ENCODE results near the gene PYGB. TPM values are rescaled to one million over a fixed set of nuclear protein-coding genes. Genes with fewer than 3 reads are reported as not detected.
A peak's percentile ranks its signal among the peaks of the same experiment; 100 is the strongest.

Gene PYGB
- polyA plus RNA-seq, 4 donors = 25.7 to 38.4 (median 32.7) TPM

DNA sequence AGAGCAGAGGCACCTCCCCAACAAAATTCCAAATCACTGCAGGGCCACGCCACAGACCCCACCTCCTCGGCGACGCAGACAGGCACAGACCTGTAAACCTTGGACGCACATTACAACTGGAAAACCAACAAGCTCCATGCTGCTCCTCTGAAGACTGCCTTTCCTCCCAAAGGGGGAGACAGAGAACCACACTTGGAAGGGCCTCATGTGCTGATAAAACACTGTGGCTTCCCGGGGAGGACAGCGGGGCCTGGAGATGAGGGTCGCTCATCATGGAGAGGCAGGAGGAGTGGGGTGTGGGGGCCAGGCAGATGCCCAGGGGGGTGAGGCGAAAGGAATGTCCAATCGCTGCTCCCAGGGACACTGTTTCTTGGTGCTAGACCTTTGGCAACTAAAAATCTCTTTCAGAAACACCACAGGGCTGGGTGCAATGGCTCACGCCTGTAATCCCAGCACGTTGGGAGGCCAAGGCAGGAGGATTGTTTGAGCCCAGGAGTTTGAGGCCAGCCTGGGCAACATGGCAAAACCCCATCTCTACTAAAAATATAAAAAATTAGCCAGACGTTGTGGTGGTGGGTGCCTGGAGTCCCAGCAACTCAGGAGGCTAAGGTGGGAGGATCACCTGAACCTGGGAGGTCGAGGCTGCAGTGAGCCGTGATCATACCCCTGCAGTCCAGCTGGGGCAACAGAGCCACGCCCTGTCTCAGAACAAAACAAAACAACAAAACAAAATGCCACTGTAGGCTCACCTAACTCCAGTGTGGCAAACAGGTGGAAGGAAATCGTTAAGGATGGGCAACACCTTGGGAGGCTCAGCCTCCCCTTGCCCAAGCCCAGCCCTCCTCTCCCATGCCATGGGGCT is 88.9 kb downstream of the PYGB start:
- Histone ChIP-seq H3K9me3 (ENCODE audit: control insufficient read depth in 2 of 2, insufficient read depth in 1 of 2, low read depth in 1 of 2, low read length in 1 of 2) (no peaks in the 10 kb centered on the region), H3K4me3 (ENCODE audit: low read depth in 1 of 3, low read length in 3 of 3) (no peak overlapping the region), H3K27me3 (ENCODE audit: control insufficient read depth in 3 of 3, insufficient read depth in 3 of 3, low read length in 3 of 3) (no peaks in the 10 kb centered on the region), H3K36me3 (ENCODE audit: control insufficient read depth in 3 of 3, insufficient read depth in 2 of 3, low read depth in 1 of 3, low read length in 3 of 3) (peaks cover 0 to 8% (median 0%) of the 10 kb centered on the region in 3 donors), H3K27ac (ENCODE audit: low read depth in 1 of 3, low read length in 2 of 3) (no peak overlapping the region), H3K4me1 (ENCODE audit: control insufficient read depth in 3 of 3, insufficient read depth in 2 of 3, low read depth in 1 of 3, low read length in 2 of 3) (peaks cover 0 to 25% (median 10%) of the 10 kb centered on the region in 3 donors)
- no peak for FAIRE-seq
- peak in 1 of 2 donors; percentile 64 for DNase-seq
- 84 to 89% (median 87%) methylated on average over 17 of the region's 17 CpGs for WGBS, 3 donors

DNA sequence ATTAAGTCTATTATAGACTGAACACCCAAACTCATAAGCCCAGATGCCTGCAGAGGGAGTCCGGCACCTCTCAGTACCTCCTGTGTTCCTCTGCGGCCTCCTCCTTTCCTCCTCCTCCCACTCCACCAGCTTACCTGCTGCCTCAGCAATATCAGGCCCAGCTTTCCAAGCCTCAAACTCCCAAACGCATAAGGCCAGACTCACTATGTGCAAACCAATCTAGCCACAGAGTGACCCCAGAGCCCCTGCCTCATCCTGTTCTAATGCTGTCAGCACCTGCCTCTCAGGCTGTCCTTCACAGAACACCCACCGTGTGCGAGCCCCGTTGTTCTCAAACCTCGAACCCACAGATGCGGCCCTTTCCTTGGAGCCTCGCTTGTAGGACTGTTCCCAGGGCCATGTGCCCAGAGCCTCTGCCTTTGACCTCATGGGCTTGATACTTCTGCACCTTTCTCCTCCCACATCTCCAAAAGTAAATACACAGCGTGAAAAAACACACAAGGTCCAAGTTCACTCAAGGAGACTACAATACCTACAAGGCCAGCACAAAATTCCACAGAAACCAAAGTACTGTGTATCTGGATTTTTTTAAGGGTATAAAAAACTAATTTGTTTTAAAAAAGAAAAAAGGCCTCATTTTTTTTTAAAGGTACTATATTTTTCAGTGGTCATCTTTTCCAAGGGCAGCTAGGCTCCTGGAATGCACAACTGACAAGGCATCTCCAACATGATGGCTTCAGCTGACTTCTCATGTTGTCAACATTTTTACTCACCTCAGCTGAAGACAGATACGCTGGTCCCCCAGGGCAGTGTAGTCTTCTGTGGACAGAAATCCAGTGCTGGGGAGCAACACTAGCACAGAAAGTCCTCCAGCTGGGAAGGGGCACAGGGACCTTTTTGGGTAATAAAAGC is 90.5 kb downstream of the PYGB start:
- Histone ChIP-seq H3K27ac (ENCODE audit: low read depth in 1 of 3, low read length in 2 of 3) (peak overlapping the region in 1 of 3 donors; percentile 43), H3K36me3 (ENCODE audit: control insufficient read depth in 3 of 3, insufficient read depth in 2 of 3, low read depth in 1 of 3, low read length in 3 of 3) (peaks cover 0 to 8% (median 0%) of the 10 kb centered on the region in 3 donors), H3K4me1 (ENCODE audit: control insufficient read depth in 3 of 3, insufficient read depth in 2 of 3, low read depth in 1 of 3, low read length in 2 of 3) (peaks cover 0 to 27% (median 12%) of the 10 kb centered on the region in 3 donors), H3K9me3 (ENCODE audit: control insufficient read depth in 2 of 2, insufficient read depth in 1 of 2, low read depth in 1 of 2, low read length in 1 of 2) (no peaks in the 10 kb centered on the region), H3K27me3 (ENCODE audit: control insufficient read depth in 3 of 3, insufficient read depth in 3 of 3, low read length in 3 of 3) (no peaks in the 10 kb centered on the region), H3K4me3 (ENCODE audit: low read depth in 1 of 3, low read length in 3 of 3) (no peak overlapping the region)
- FAIRE-seq (no peak), DNase-seq (peak in 1 of 2 donors; percentile 44)
- 85 to 86% (median 86%) methylated on average over 11 of the region's 11 CpGs for WGBS, 3 donors

DNA sequence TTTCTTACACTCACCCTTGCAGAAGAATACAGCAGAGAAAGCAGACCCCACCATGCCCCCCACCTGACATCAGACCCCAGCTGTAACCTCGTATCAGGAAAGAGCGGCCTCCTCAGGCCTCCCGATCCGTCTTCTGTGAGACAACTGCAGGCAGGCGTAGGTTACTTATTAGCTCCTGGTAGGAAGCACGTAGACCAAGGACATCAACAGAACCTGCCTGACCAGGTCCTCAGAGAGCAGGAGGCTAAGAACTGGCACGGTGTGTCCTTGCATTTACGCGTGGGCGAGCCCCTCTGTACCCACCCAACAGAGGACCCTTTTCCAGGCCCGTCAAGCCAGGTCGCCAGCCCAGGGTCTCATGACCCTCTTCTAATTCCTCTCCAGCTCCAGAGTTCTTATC is 91.7 kb downstream of the PYGB start:
- DNase-seq = peak; percentile 73 to 80
- Histone ChIP-seq H3K36me3 (ENCODE audit: control insufficient read depth in 3 of 3, insufficient read depth in 2 of 3, low read depth in 1 of 3, low read length in 3 of 3) (peaks cover 0 to 8% (median 0%) of the 10 kb centered on the region in 3 donors), H3K9me3 (ENCODE audit: control insufficient read depth in 2 of 2, insufficient read depth in 1 of 2, low read depth in 1 of 2, low read length in 1 of 2) (no peaks in the 10 kb centered on the region), H3K4me1 (ENCODE audit: control insufficient read depth in 3 of 3, insufficient read depth in 2 of 3, low read depth in 1 of 3, low read length in 2 of 3) (peaks cover 0 to 27% (median 12%) of the 10 kb centered on the region in 3 donors), H3K4me3 (ENCODE audit: low read depth in 1 of 3, low read length in 3 of 3) (no peak overlapping the region), H3K27ac (ENCODE audit: low read depth in 1 of 3, low read length in 2 of 3) (peak overlapping the region in 1 of 3 donors; percentile 49), H3K27me3 (ENCODE audit: control insufficient read depth in 3 of 3, insufficient read depth in 3 of 3, low read length in 3 of 3) (no peaks in the 10 kb centered on the region)
- no peak for FAIRE-seq
- 8 to 73% (median 31%) methylated on average over 12 of the region's 12 CpGs for WGBS, 3 donors

DNA sequence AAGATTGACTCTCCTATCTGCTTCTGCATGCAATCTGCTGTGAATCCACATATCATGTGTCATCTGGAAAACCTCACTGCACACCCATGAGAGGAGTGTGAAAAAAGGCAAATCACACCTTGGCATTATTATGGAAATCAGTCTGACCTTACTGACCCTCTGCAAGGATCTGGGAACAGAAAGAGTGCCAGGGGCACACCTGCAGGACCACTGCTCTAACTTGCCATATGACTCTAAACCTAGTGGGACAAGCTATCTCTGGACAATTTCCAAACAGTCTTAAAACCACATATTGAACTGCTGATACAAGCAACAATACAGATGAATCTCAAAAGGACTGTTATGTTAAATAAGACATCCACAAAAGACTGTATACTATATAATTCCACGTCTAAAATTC is 92.5 kb downstream of the PYGB start:
- no peak overlapping the region for H3K4me3 ChIP-seq (ENCODE audit: low read depth in 1 of 3, low read length in 3 of 3)
- no peaks in the 10 kb centered on the region for H3K9me3 ChIP-seq (ENCODE audit: control insufficient read depth in 2 of 2, insufficient read depth in 1 of 2, low read depth in 1 of 2, low read length in 1 of 2)
- H3K27ac ChIP-seq (ENCODE audit: low read depth in 1 of 3, low read length in 2 of 3) = no peak overlapping the region
- FAIRE-seq (no peak), DNase-seq (no peak)
- H3K27me3 ChIP-seq (ENCODE audit: control insufficient read depth in 3 of 3, insufficient read depth in 3 of 3, low read length in 3 of 3) = no peaks in the 10 kb centered on the region
- peaks cover 0 to 27% (median 12%) of the 10 kb centered on the region in 3 donors for H3K4me1 ChIP-seq (ENCODE audit: control insufficient read depth in 3 of 3, insufficient read depth in 2 of 3, low read depth in 1 of 3, low read length in 2 of 3)
- 51 to 67% (median 53%) methylated on average over 1 of the region's 1 CpG for WGBS, 3 donors
- H3K36me3 ChIP-seq (ENCODE audit: control insufficient read depth in 3 of 3, insufficient read depth in 2 of 3, low read depth in 1 of 3, low read length in 3 of 3) = peaks cover 0 to 8% (median 0%) of the 10 kb centered on the region in 3 donors

DNA sequence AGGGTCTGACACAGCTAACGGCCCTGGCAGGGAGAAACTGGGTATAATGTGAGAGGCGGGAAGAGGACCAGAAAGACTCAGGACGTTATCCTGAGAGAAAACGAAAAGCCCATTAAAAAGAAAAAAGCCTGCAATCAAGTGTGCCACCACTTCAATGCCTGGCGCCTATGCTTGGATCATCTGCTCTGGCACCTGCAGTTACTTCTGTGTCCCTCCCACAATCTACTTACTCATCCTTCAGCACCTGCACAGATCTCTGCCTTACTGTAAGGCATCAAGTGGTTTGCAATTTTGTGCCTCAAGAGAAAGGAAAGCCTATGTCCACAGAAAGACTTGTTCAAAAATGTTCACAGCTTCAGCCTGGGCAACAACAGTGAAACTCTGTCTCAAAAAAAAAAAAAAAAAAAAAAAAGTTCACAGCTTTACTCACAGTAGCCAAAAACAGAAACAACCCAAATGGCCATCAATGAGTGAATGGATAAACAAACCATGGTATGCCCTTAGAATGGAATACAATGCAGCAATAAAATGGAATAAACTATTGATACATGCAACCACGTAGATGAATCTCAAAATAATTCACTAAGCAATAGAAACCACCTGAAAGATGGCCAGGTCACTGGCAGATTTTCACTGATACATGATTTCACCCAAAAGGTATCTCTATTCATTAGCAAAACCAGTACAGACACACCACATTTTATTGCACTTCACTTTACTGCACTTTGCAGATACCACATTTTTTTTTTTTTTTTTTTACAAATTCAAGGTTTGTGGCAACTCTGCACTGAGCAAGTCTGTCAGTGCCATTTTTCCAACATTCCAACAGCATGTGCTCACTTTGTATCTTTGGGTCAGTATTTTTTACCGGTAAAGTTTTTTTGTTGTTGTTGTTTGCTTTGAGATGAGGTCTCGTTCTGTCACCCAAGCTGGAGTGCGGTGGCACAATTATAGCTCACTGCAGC is 94.1 kb downstream of the PYGB start:
- Histone ChIP-seq H3K36me3 (ENCODE audit: control insufficient read depth in 3 of 3, insufficient read depth in 2 of 3, low read depth in 1 of 3, low read length in 3 of 3) (peaks cover 0 to 8% (median 0%) of the 10 kb centered on the region in 3 donors), H3K4me3 (ENCODE audit: low read depth in 1 of 3, low read length in 3 of 3) (no peak overlapping the region), H3K9me3 (ENCODE audit: control insufficient read depth in 2 of 2, insufficient read depth in 1 of 2, low read depth in 1 of 2, low read length in 1 of 2) (no peaks in the 10 kb centered on the region), H3K27me3 (ENCODE audit: control insufficient read depth in 3 of 3, insufficient read depth in 3 of 3, low read length in 3 of 3) (no peaks in the 10 kb centered on the region), H3K4me1 (ENCODE audit: control insufficient read depth in 3 of 3, insufficient read depth in 2 of 3, low read depth in 1 of 3, low read length in 2 of 3) (peaks cover 0 to 27% (median 12%) of the 10 kb centered on the region in 3 donors), H3K27ac (ENCODE audit: low read depth in 1 of 3, low read length in 2 of 3) (peak overlapping the region in 1 of 3 donors; percentile 8)
- DNase-seq (peak in 1 of 2 donors; percentile 32), FAIRE-seq (no peak)
- 81 to 89% (median 84%) methylated on average over 9 of the region's 9 CpGs for WGBS, 3 donors

DNA sequence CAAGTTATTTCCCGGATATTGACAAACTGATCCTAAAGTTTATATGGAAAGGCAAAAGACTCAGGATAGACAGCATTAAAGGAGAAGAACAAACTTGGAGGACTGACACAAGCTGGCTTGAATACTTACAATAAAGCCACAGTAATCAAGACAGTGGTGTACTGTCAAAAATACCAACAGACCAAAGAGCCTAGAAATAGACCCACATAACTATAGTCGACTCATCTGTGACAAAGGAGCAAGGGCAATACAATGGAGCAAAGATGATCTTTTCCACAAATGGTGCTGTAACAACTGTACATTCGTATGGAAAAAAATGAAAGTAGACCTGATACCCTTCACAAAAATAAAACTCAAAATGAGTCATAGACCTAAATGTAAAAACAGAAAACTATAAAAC is 96.7 kb downstream of the PYGB start:
- no peaks in the 10 kb centered on the region for H3K27me3 ChIP-seq (ENCODE audit: control insufficient read depth in 3 of 3, insufficient read depth in 3 of 3, low read length in 3 of 3)
- H3K36me3 ChIP-seq (ENCODE audit: control insufficient read depth in 3 of 3, insufficient read depth in 2 of 3, low read depth in 1 of 3, low read length in 3 of 3) = no peaks in the 10 kb centered on the region
- no peak overlapping the region for H3K4me3 ChIP-seq (ENCODE audit: low read depth in 1 of 3, low read length in 3 of 3)
- H3K27ac ChIP-seq (ENCODE audit: low read depth in 1 of 3, low read length in 2 of 3) = no peak overlapping the region
- peaks cover 0 to 9% (median 8%) of the 10 kb centered on the region in 3 donors for H3K4me1 ChIP-seq (ENCODE audit: control insufficient read depth in 3 of 3, insufficient read depth in 2 of 3, low read depth in 1 of 3, low read length in 2 of 3)
- DNase-seq (no peak), FAIRE-seq (no peak)
- WGBS, 3 donors = 94 to 95% (median 95%) methylated on average over 3 of the region's 3 CpGs
- H3K9me3 ChIP-seq (ENCODE audit: control insufficient read depth in 2 of 2, insufficient read depth in 1 of 2, low read depth in 1 of 2, low read length in 1 of 2) = no peaks in the 10 kb centered on the region

DNA sequence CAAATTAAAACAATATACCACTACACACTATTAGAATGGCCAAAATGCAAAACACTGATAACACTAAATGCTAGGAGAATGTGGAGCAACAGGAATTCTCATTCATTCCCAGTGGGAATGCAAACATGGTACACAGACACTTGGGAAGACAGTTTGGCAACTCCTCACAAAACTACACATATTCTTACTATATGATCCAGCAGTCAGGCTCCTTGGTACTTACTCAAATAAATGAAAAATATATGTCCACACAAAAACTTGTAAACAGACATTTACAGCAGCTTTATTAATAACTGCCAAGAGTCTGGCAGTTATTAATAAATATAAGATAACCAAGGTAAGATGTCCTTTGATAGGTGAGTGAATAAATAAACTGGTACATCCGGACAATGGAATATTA is 97.8 kb downstream of the PYGB start:
- no peaks in the 10 kb centered on the region for H3K27me3 ChIP-seq (ENCODE audit: control insufficient read depth in 3 of 3, insufficient read depth in 3 of 3, low read length in 3 of 3)

More for the DNA sequence above, 97.8 kb downstream of the PYGB start:
- Histone ChIP-seq H3K4me1 (ENCODE audit: control insufficient read depth in 3 of 3, insufficient read depth in 2 of 3, low read depth in 1 of 3, low read length in 2 of 3) (peaks cover 0 to 10% (median 6%) of the 10 kb centered on the region in 3 donors), H3K9me3 (ENCODE audit: control insufficient read depth in 2 of 2, insufficient read depth in 1 of 2, low read depth in 1 of 2, low read length in 1 of 2) (no peaks in the 10 kb centered on the region), H3K36me3 (ENCODE audit: control insufficient read depth in 3 of 3, insufficient read depth in 2 of 3, low read depth in 1 of 3, low read length in 3 of 3) (no peaks in the 10 kb centered on the region), H3K27ac (ENCODE audit: low read depth in 1 of 3, low read length in 2 of 3) (no peak overlapping the region), H3K4me3 (ENCODE audit: low read depth in 1 of 3, low read length in 3 of 3) (no peak overlapping the region)
- FAIRE-seq = no peak
- DNase-seq = no peak
- 83 to 89% (median 84%) methylated on average over 1 of the region's 1 CpG for WGBS, 3 donors
